HepG2 (cell line): ENCODE results near the gene PDK2. TPM values are rescaled to one million over a fixed set of nuclear protein-coding genes. Genes with fewer than 3 reads are reported as not detected.
A peak's percentile ranks its signal among the peaks of the same experiment; 100 is the strongest.

Source experiments
- ATAC-seq: fragments of 200-7000 bp; cut with Tn5 transposase; 3 replicates; pipeline ENCODE4 v1.9.1; 2020; ENCODE audit warnings: mild to moderate bottlenecking, moderate library complexity
- BruUV-seq: library from RNA; stranded (reverse); fragments of 400-500 nt; replicated peaks from 2 replicates; lab custom pipeline; 2021; lab: Mats Ljungman, UMichigan
- CTCF ChIA-PET: fragments of 300-600 bp; formaldehyde crosslinking; extraction: SDS; loops from one replicate; lab custom pipeline; 2021; ENCODE audit warnings: low total read pairs, inconsistent platforms, low intra/inter-chr PET ratio; lab: Yijun Ruan, JAX
- POLR2A ChIA-PET: fragments of 350-600 bp; sonication (Branson Sonifier 250); formaldehyde crosslinking; loops from one replicate; lab custom pipeline; 2020; ENCODE audit warnings: antibody characterized with exemption, inconsistent platforms; lab: Yijun Ruan, JAX
- DNase-seq: peaks from one replicate; pipeline ENCODE4 v3.0.0-alpha.2; 2015; ENCODE audit warnings: low spot score
- FAIRE-seq: peaks from 3 replicates; lab custom pipeline; 2011; peaks lifted over from hg19 to GRCh38; lab: Jason Lieb, UNC
- H2AFZ ChIP-seq: one replicate; pipeline ENCODE4 v1.6.1; 2011; ENCODE audit warnings: low read length, inconsistent platforms
- H3K27ac ChIP-seq: fragments of 300-600 bp; 3 replicates; pipeline ENCODE4 v1.8.0; 2011; ENCODE audit warnings: mixed run types, mild to moderate bottlenecking, mixed read lengths, low read length, inconsistent platforms; ENCODE audit not compliant: insufficient read depth; ENCODE audit errors: extremely low read length
- H3K27me3 ChIP-seq, 2 experiments: fragments of 200-600 bp in 1 of 2; 2 replicates in 1 of 2; 3 replicates in 1 of 2; pipeline versions ENCODE4 v1.6.0 to v1.8.0; 2011; ENCODE audit warnings: low read length in 2 of 2, mild to moderate bottlenecking in 2 of 2, moderate library complexity in 2 of 2, inconsistent platforms in 1 of 2; ENCODE audit not compliant: insufficient read depth in 2 of 2, control insufficient read depth in 1 of 2
- H3K36me3 ChIP-seq, 2 experiments: fragments of 200-600 bp in 1 of 2; replicated peaks in 1 of 2; 2 replicates in 1 of 2; 3 replicates in 1 of 2; pipeline versions ENCODE4 v1.5.1 to v1.8.0; 2011; ENCODE audit warnings: low read length in 2 of 2, inconsistent platforms in 1 of 2; ENCODE audit not compliant: insufficient read depth in 2 of 2, control insufficient read depth in 1 of 2
- H3K4me1 ChIP-seq: 2 replicates; pipeline ENCODE4 v1.5.1; 2012; ENCODE audit warnings: low read length, inconsistent platforms; ENCODE audit not compliant: insufficient read depth
- H3K4me2 ChIP-seq: 2 replicates; pipeline ENCODE4 v1.6.0; 2011; ENCODE audit warnings: low read depth, low read length, inconsistent platforms
- H3K4me3 ChIP-seq, 3 experiments: fragments of 200-600 bp in 1 of 3; sonication (generic), shearing (Covaris generic) in 1 of 3; replicated peaks in 1 of 3; 2 replicates each; pipeline ENCODE4 v1.5.1; 2011 to 2016; ENCODE audit warnings: low read length in 3 of 3, inconsistent platforms in 2 of 3, low read depth in 2 of 3, mild to moderate bottlenecking in 2 of 3, control low read depth in 1 of 3, mixed read lengths in 1 of 3; ENCODE audit not compliant: insufficient read depth in 1 of 3
- H3K79me2 ChIP-seq: one replicate; pipeline ENCODE4 v1.6.1; 2011; ENCODE audit warnings: low read length, inconsistent platforms; ENCODE audit not compliant: insufficient read depth
- H3K9ac ChIP-seq: 2 replicates; pipeline ENCODE4 v1.6.0; 2011; ENCODE audit warnings: mild to moderate bottlenecking, low read depth, low read length, inconsistent platforms; ENCODE audit not compliant: insufficient read depth
- H3K9me3 ChIP-seq: 2 replicates; pipeline ENCODE4 v1.5.1; 2012; ENCODE audit warnings: mild to moderate bottlenecking, low read length
- H4K20me1 ChIP-seq: 2 replicates; pipeline ENCODE4 v1.6.0; 2011; ENCODE audit warnings: inconsistent platforms, mild to moderate bottlenecking, low read length, moderate library complexity; ENCODE audit not compliant: insufficient read depth
- ADNP ChIP-seq: sonication (generic); formaldehyde crosslinking; IDR thresholded peaks from 2 replicates; pipeline ENCODE4 v1.4.0; 2020; ENCODE audit warnings: missing genetic modification reagents
- BATF2 ChIP-seq: sonication (generic); formaldehyde crosslinking; IDR thresholded peaks from 2 replicates; pipeline ENCODE4 v1.8.0; 2022; ENCODE audit warnings: mild to moderate bottlenecking, missing genetic modification reagents, moderate library complexity
- CBX2 ChIP-seq, 2 experiments: fragments of 200-600 bp in 1 of 2; sonication (generic); formaldehyde crosslinking in 1 of 2; IDR thresholded peaks; 2 replicates each; pipeline versions ENCODE4 v1.7.0 to v1.8.1; 2018 to 2022; ENCODE audit warnings: low read depth in 2 of 2, low read length in 1 of 2, mild to moderate bottlenecking in 1 of 2, missing genetic modification reagents in 1 of 2
- HINFP ChIP-seq: sonication (generic); formaldehyde crosslinking; IDR thresholded peaks from 2 replicates; pipeline ENCODE4 v1.4.0; 2020; ENCODE audit warnings: low read depth, mild to moderate bottlenecking, missing genetic modification reagents
- NAIF1 ChIP-seq: sonication (generic); formaldehyde crosslinking; IDR thresholded peaks from 2 replicates; pipeline ENCODE4 v1.5.0; 2020; ENCODE audit warnings: mild to moderate bottlenecking, missing genetic modification reagents, borderline replicate concordance
- PCBP1 ChIP-seq: fragments of 200-400 bp; formaldehyde crosslinking; IDR thresholded peaks from 2 replicates; pipeline ENCODE4 v1.6.1; 2017; ENCODE audit warnings: mild to moderate bottlenecking, low read depth, low read length, borderline replicate concordance
- SAFB2 ChIP-seq: sonication (generic); formaldehyde crosslinking; IDR thresholded peaks from 2 replicates; pipeline ENCODE4 v1.5.1; 2020; ENCODE audit warnings: missing genetic modification reagents, low read depth, mild to moderate bottlenecking, borderline replicate concordance
- SMAD3 ChIP-seq: sonication (generic); formaldehyde crosslinking; IDR thresholded peaks from 2 replicates; pipeline ENCODE4 v1.4.0; 2020; ENCODE audit warnings: missing genetic modification reagents
- SNAPC4 ChIP-seq: sonication (generic); formaldehyde crosslinking; IDR thresholded peaks from 2 replicates; pipeline ENCODE4 v1.4.0; 2020; ENCODE audit warnings: mild to moderate bottlenecking, missing genetic modification reagents
- STAT5B ChIP-seq: sonication (generic); formaldehyde crosslinking; IDR thresholded peaks from 2 replicates; pipeline ENCODE4 v1.4.0; 2020; ENCODE audit warnings: missing genetic modification reagents
- ZMYM3 ChIP-seq: sonication (generic); formaldehyde crosslinking; IDR thresholded peaks from 2 replicates; pipeline ENCODE4 v1.5.1; 2020; ENCODE audit warnings: mild to moderate bottlenecking, missing genetic modification reagents
- ZNF460 ChIP-seq: sonication (generic); formaldehyde crosslinking; IDR thresholded peaks from 2 replicates; pipeline ENCODE4 v1.5.1; 2020; ENCODE audit warnings: missing genetic modification reagents, mild to moderate bottlenecking, borderline replicate concordance
- ZNF629 ChIP-seq: sonication (generic); formaldehyde crosslinking; conservative IDR thresholded peaks from 2 replicates; pipeline ENCODE4 v1.5.0; 2020; ENCODE audit warnings: missing genetic modification reagents
- ZNF724P ChIP-seq: sonication (generic); formaldehyde crosslinking; IDR thresholded peaks from 2 replicates; pipeline ENCODE4 v1.8.0; 2022; ENCODE audit warnings: missing genetic modification reagents, borderline replicate concordance
- ZNF777 ChIP-seq: sonication (generic); formaldehyde crosslinking; IDR thresholded peaks from 2 replicates; pipeline ENCODE4 v1.4.0; 2020; ENCODE audit warnings: missing genetic modification reagents
- WGBS: methylation state at CpG from one replicate; pipeline ENCODE4 v1.1.6; 2017; ENCODE audit warnings: low lambda C conversion rate; 5-methylcytosine and 5-hydroxymethylcytosine counted together
- in situ Hi-C: cut with HindIII; loops from 2 replicates; pipeline ENCODE4 v1.10.0; 2017; ENCODE audit warnings: low pct_unique_long_range_greater_than_20kb; ENCODE audit not compliant: extremely low pct_ligation_motif_present
- intact Hi-C: fragments of 100-400 bp; cut with micrococcal nuclease; formaldehyde crosslinking; loops from one replicate; pipeline ENCODE4 v1.10.0; 2022; ENCODE audit not compliant: unreplicated experiment
- polyA plus RNA-seq, 8 experiments: library from polyadenylated mRNA; depleted of rRNA in 3 of 8; stranded (reverse) in 7 of 8; unstranded in 1 of 8; fragments of >200 nt; fragmentation: Illumina TruSeq in 4 of 8; extraction: Trizol in 4 of 8; gene quantifications; 2 replicates each; pipeline versions ENCODE4 v1.2.1 to v1.2.3, GENCODE V29; 2011 to 2016; ENCODE audit warnings: low read depth in 4 of 8, missing spikeins in 1 of 8, mixed read lengths in 1 of 8; ENCODE audit not compliant: insufficient read depth in 1 of 8
- total RNA-seq, 5 experiments: library from RNA; depleted of rRNA; stranded (reverse); fragments of >200 nt; fragmentation: Illumina TruSeq; extraction: Trizol; gene quantifications; 2 replicates each; pipeline ENCODE4 v1.2.3, GENCODE V29; 2016; ENCODE audit warnings: low read depth in 1 of 5

Gene PDK2
- total and polyA plus RNA-seq, 2 of the 13 experiments (the other 11 are each of a cell fraction or from before 2014, with no cell fraction given): 18.5 to 59.7 TPM

GRCh38 chr17:50100480-50100883 lies 5.3 kb downstream of the PDK2 start:
- no peaks in the 10 kb centered on the region for H3K9me3 ChIP-seq
- ATAC-seq (no peak), DNase-seq (no peak), FAIRE-seq (no peak)
- no peak overlapping the region for H3K9ac ChIP-seq
- H3K27me3 ChIP-seq: no peaks in the 10 kb centered on the region
- POLR2A ChIA-PET: no interaction called here
- H3K4me2 ChIP-seq: no peak overlapping the region
- no peak overlapping the region for H2AFZ ChIP-seq
- in situ Hi-C loops: no loop called here
- no peaks in the 10 kb centered on the region for H4K20me1 ChIP-seq
- H3K36me3 ChIP-seq: peaks cover 0 to 4% of the 10 kb centered on the region in 2 experiments; a peak in 1 of 5 replicates
- H3K27ac ChIP-seq: peak overlapping the region; percentile 68
- TF ChIP-seq NAIF1 (CRISPR knock-in tag) (no peak), ADNP (CRISPR knock-in tag) (no peak), SMAD3 (CRISPR knock-in tag) (no peak), SNAPC4 (CRISPR knock-in tag) (no peak), BATF2 (no peak), PCBP1 (no peak), ZMYM3 (0 out of 2 replicates have a peak, but pooled peaks have one; percentile 16), SAFB2 (no peak), HINFP (no peak), CBX2 (IDR thresholded peaks at IDR 0.05; ENCODE audit: low read depth, low read length) (no peak), CBX2 (CRISPR knock-in tag; IDR thresholded peaks at IDR 0.05; ENCODE audit: low read depth) (no peak), ZNF777 (CRISPR knock-in tag) (no peak), ZNF460 (CRISPR knock-in tag) (no peak), ZNF629 (CRISPR knock-in tag) (peak; percentile 86), ZNF724P (CRISPR knock-in tag) (no peak), STAT5B (CRISPR knock-in tag) (no peak)
- no TSS peak for BruUV-seq
- no peak overlapping the region for H3K4me3 ChIP-seq
- WGBS: 83% methylated on average over 5 of the region's 5 CpGs
- intact Hi-C loops: no loop called here
- CTCF ChIA-PET: no interaction called here
- peaks cover 6% of the 10 kb centered on the region for H3K79me2 ChIP-seq
- H3K4me1 ChIP-seq: peaks cover 51% of the 10 kb centered on the region
